GM23338 (cell line): ENCODE measurements around the gene AP1M2. TPM values are rescaled to one million over a fixed set of nuclear protein-coding genes. Genes with fewer than 3 reads are reported as not detected.

Experiments
- ATAC-seq: fragments of 200-7000 bp; cut with Tn5 transposase; 3 replicates; pipeline ENCODE4 v1.9.1; 2020
- DNase-seq: peaks from one replicate; pipeline ENCODE4 v3.0.0-alpha.2; 2015; ENCODE audit warnings: low spot score
- H2AFZ ChIP-seq: fragments of 200-600 bp; sonication (generic); 2 replicates; pipeline ENCODE4 v1.8.0; 2016; ENCODE audit warnings: antibody characterized with exemption, mild to moderate bottlenecking, moderate library complexity
- H3F3A ChIP-seq: fragments of 200-600 bp; sonication (generic); replicated peaks from 2 replicates; pipeline ENCODE4 v1.8.0; 2017; ENCODE audit warnings: antibody characterized with exemption, mixed run types, low read depth
- H3K27ac ChIP-seq: fragments of 200-600 bp; sonication (generic); 2 replicates; pipeline ENCODE4 v1.6.1; 2016; ENCODE audit warnings: low read depth
- H3K27me3 ChIP-seq: fragments of 200-600 bp; sonication (generic); 2 replicates; pipeline ENCODE4 v1.8.0; 2016; ENCODE audit warnings: mild to moderate bottlenecking, mixed run types, moderate library complexity; ENCODE audit not compliant: insufficient read depth
- H3K36me3 ChIP-seq: fragments of 200-600 bp; sonication (generic); 2 replicates; pipeline ENCODE4 v1.8.0; 2016; ENCODE audit warnings: mild to moderate bottlenecking; ENCODE audit not compliant: insufficient read depth
- H3K4me1 ChIP-seq: fragments of 200-600 bp; sonication (generic); 2 replicates; pipeline ENCODE4 v1.8.0; 2016; ENCODE audit warnings: mild to moderate bottlenecking, moderate library complexity; ENCODE audit not compliant: insufficient read depth
- H3K4me2 ChIP-seq: fragments of 200-600 bp; sonication (generic); 2 replicates; pipeline ENCODE4 v1.7.1; 2017; ENCODE audit warnings: mixed run types
- H3K4me3 ChIP-seq: fragments of 200-600 bp; sonication (generic); 2 replicates; pipeline ENCODE4 v1.6.1; 2016; ENCODE audit warnings: mixed run types
- H3K79me2 ChIP-seq: fragments of 200-600 bp; sonication (generic); replicated peaks from 2 replicates; pipeline ENCODE4 v1.8.0; 2017; ENCODE audit warnings: mild to moderate bottlenecking; ENCODE audit not compliant: insufficient read depth
- H3K9me2 ChIP-seq: fragments of 200-600 bp; sonication (generic); 2 replicates; pipeline ENCODE4 v1.8.0; 2017; ENCODE audit not compliant: insufficient read depth
- H4K20me1 ChIP-seq: fragments of 200-600 bp; sonication (generic); replicated peaks from 2 replicates; pipeline ENCODE4 v1.8.0; 2017; ENCODE audit warnings: mild to moderate bottlenecking; ENCODE audit not compliant: insufficient read depth
- H3K27ac Mint-ChIP-seq: 2 replicates; pipeline ENCODE4 v1.8.0; 2020; ENCODE audit warnings: inconsistent platforms, mild to moderate bottlenecking, moderate library complexity, mixed read lengths
- H3K27me3 Mint-ChIP-seq: 3 replicates; pipeline ENCODE4 v1.8.0; 2022; ENCODE audit warnings: low read depth, mild to moderate bottlenecking, moderate library complexity, mixed read lengths, inconsistent platforms; ENCODE audit not compliant: insufficient read depth, poor library complexity
- H3K36me3 Mint-ChIP-seq: 3 replicates; pipeline ENCODE4 v1.8.0; 2021; ENCODE audit warnings: low read depth, mild to moderate bottlenecking, inconsistent platforms, moderate library complexity, mixed read lengths
- H3K4me1 Mint-ChIP-seq: 3 replicates; pipeline ENCODE4 v1.8.0; 2020; ENCODE audit warnings: mild to moderate bottlenecking, inconsistent platforms, mixed read lengths
- H3K4me3 Mint-ChIP-seq: 3 replicates; pipeline ENCODE4 v1.8.0; 2021; ENCODE audit warnings: moderate library complexity, mild to moderate bottlenecking, inconsistent platforms, mixed read lengths
- H3K9me3 Mint-ChIP-seq: 3 replicates; pipeline ENCODE4 v1.8.0; 2020; ENCODE audit warnings: moderate library complexity, mild to moderate bottlenecking, inconsistent platforms, mixed read lengths
- CTCF ChIP-seq, 2 experiments: fragments of 200-600 bp in 1 of 2; sonication (generic) in 1 of 2; conservative IDR thresholded peaks; 2 replicates each; pipeline versions ENCODE4 v1.5.1 to v1.6.1; 2016 to 2017; ENCODE audit warnings: antibody characterized with exemption in 2 of 2, low read depth in 2 of 2, mild to moderate bottlenecking in 2 of 2, moderate library complexity in 1 of 2
- ETS1 ChIP-seq: IDR thresholded peaks from 2 replicates; pipeline ENCODE4 v1.6.1; 2016; ENCODE audit warnings: antibody characterized with exemption
- EZH2 ChIP-seq: fragments of 200-600 bp; sonication (generic); IDR thresholded peaks from one replicate; pipeline ENCODE4 v1.8.0; 2017; ENCODE audit warnings: antibody characterized with exemption, mild to moderate bottlenecking, low read depth; ENCODE audit not compliant: unreplicated experiment
- EZH2phosphoT487 ChIP-seq: fragments of 200-600 bp; sonication (generic); IDR thresholded peaks from one replicate; pipeline ENCODE4 v1.8.1; 2018; ENCODE audit warnings: antibody characterized with exemption; ENCODE audit not compliant: unreplicated experiment
- JUNB ChIP-seq: IDR thresholded peaks from one replicate; pipeline ENCODE4 v1.6.1; 2016; ENCODE audit warnings: antibody characterized with exemption; ENCODE audit not compliant: unreplicated experiment
- NANOG ChIP-seq: IDR thresholded peaks from 2 replicates; pipeline ENCODE4 v1.6.1; 2016; ENCODE audit warnings: antibody characterized with exemption, borderline replicate concordance
- POLR2AphosphoS5 ChIP-seq: IDR thresholded peaks from 2 replicates; pipeline ENCODE4 v1.6.1; 2016; ENCODE audit warnings: antibody characterized with exemption, low read depth
- STAT1 ChIP-seq: IDR thresholded peaks from one replicate; pipeline ENCODE4 v1.6.1; 2016; ENCODE audit warnings: antibody characterized with exemption; ENCODE audit not compliant: unreplicated experiment
- ZNF114 ChIP-seq: fragments of 250-450 bp; sonication (Bioruptor Pico); IDR thresholded peaks from 2 replicates; pipeline ENCODE4 v1.5.0; 2020; ENCODE audit warnings: mild to moderate bottlenecking, moderate library complexity
- ZNF331 ChIP-seq: fragments of 250-450 bp; sonication (Bioruptor Pico); IDR thresholded peaks from 2 replicates; pipeline ENCODE4 v1.5.0; 2020; ENCODE audit warnings: low read depth, mild to moderate bottlenecking, moderate library complexity
- ZNF462 ChIP-seq: fragments of 250-450 bp; sonication (Bioruptor Pico); IDR thresholded peaks from 2 replicates; pipeline ENCODE4 v1.5.0; 2020; ENCODE audit warnings: mild to moderate bottlenecking, moderate library complexity
- polyA plus RNA-seq: library from polyadenylated mRNA; unstranded; fragments of >200 nt; fragmentation: Nextera tagmentation; extraction: Ambion mirVana; gene quantifications from 2 replicates; pipeline ENCODE4 v1.2.1, GENCODE V29; 2016
- total RNA-seq: library from RNA; depleted of rRNA; stranded (reverse); fragments of >200 nt; shearing (Covaris generic); gene quantifications from 2 replicates; pipeline ENCODE4 v1.2.3, GENCODE V29; 2014

Gene AP1M2
- total and polyA plus RNA-seq, 2 experiments from 2014 or later, result 128 to 165 TPM

- TF ChIP-seq JUNB (no peak), ZNF114 (CRISPR knock-in tag) (no peak), STAT1 (no peak), POLR2AphosphoS5 (no peak), CTCF (conservative IDR thresholded peaks at IDR 0.05; ENCODE audit: low read depth in 2 of 2) (no peak)
Measured at GRCh38 chr19:10620786-10621185, 33.7 kb upstream of the AP1M2 start (continued).

- Mint-ChIP-seq H3K36me3 (peaks cover 3% of the 10 kb centered on the region; the same call in 2 of the 3 replicates), H3K4me3 (no peak overlapping the region), H3K27ac (no peak overlapping the region), H3K4me1 (no peaks in the 10 kb centered on the region; the same call in 2 of the 3 replicates), H3K9me3 (no peaks in the 10 kb centered on the region; the same call in 2 of the 3 replicates), H3K27me3 (peaks cover 3% of the 10 kb centered on the region)
- no peak overlapping the region for H3K27ac ChIP-seq
- H2AFZ ChIP-seq, result no peak overlapping the region
- no peak for DNase-seq
- H3K4me2 ChIP-seq, result no peak overlapping the region
- H3K36me3 ChIP-seq, result no peaks in the 10 kb centered on the region
- no peaks in the 10 kb centered on the region for H3F3A ChIP-seq
- no peaks in the 10 kb centered on the region for H3K9me2 ChIP-seq
- no peaks in the 10 kb centered on the region for H3K27me3 ChIP-seq
- H4K20me1 ChIP-seq, result peaks cover 5% of the 10 kb centered on the region; the same call in 1 of the 2 replicates
- no peaks in the 10 kb centered on the region for H3K4me1 ChIP-seq
- H3K79me2 ChIP-seq, result peaks cover 5% of the 10 kb centered on the region; the same call in 1 of the 2 replicates
- no peak overlapping the region for H3K4me3 ChIP-seq
- ATAC-seq, result no peak
- no peak for TF ChIP-seq JUNB
- no peak for TF ChIP-seq EZH2
- TF ChIP-seq ZNF331 (CRISPR knock-in tag), result no peak
- TF ChIP-seq CTCF (conservative IDR thresholded peaks at IDR 0.05; ENCODE audit: low read depth in 2 of 2), result no peak
- TF ChIP-seq ETS1, result no peak
- no peak for TF ChIP-seq POLR2AphosphoS5
- TF ChIP-seq ZNF114 (CRISPR knock-in tag), result no peak
- no peak for TF ChIP-seq NANOG
- TF ChIP-seq EZH2phosphoT487, result no peak
- TF ChIP-seq ZNF462 (CRISPR knock-in tag), result no peak
Measured at GRCh38 chr19:10618846-10619245, 31.7 kb upstream of the AP1M2 start.
